ENCODE data around the gene CFAP206. TPM values are rescaled to one million over a fixed set of nuclear protein-coding genes. Genes with fewer than 3 reads are reported as not detected.

Gene CFAP206
- total RNA-seq, 1 experiment from 2014 or later: not detected

DNA sequence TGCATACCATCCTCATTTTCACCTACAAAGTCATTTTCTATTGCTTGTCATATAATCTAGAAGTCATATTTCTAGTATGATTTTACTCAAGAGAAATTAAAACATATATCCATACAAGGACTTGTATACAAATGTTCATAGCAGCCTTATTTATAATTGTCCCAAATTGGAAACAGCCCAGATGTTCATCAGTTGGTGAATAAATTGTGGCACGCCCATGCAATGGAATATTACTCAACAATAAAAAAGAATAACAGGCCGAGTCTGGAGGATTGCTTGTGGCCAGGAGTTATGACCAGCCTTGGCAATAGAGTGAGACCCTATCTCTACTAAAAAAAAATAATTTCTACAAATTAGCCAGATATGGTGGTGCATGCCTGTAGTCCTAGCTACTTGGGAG is 34.4 kb upstream of the CFAP206 start:
- Histone ChIP-seq H3K23ac (ENCODE audit: insufficient read length, low read depth, low read length) (no peak overlapping the region), H3K27ac (ENCODE audit: insufficient read length, low read depth, low read length) (no peak overlapping the region), H4K5ac (ENCODE audit: insufficient read length, low read depth, low read length) (no peak overlapping the region), H3K14ac (ENCODE audit: insufficient read depth, low read length) (no peak overlapping the region), H3T11ph (ENCODE audit: low read length) (no peak overlapping the region), H2BK120ac (ENCODE audit: low read depth, low read length, poor library complexity, severe bottlenecking) (no peak overlapping the region), H3K9ac (ENCODE audit: extremely low read depth, insufficient read length, low read length) (no peak overlapping the region), H2AFZ (ENCODE audit: low read length) (no peak overlapping the region), H4K91ac (ENCODE audit: insufficient read length, low read depth, low read length) (no peak overlapping the region), H2BK5ac (ENCODE audit: insufficient read length, low read length) (no peak overlapping the region), H2BK15ac (ENCODE audit: low read depth, low read length) (no peak overlapping the region), H4K20me1 (ENCODE audit: control insufficient read depth, insufficient read depth, insufficient read length) (no peaks in the 10 kb centered on the region), H3K18ac (ENCODE audit: insufficient read length, low read depth, low read length) (no peak overlapping the region), H3K4me1 (ENCODE audit: insufficient read depth, low read length) (no peaks in the 10 kb centered on the region), H3K56ac (ENCODE audit: insufficient read length, low read depth, low read length) (no peak overlapping the region), H3K4ac (ENCODE audit: low read depth, low read length) (no peak overlapping the region), H3K27me3 (ENCODE audit: insufficient read depth, low read length) (no peaks in the 10 kb centered on the region), H2BK12ac (ENCODE audit: insufficient read length, low read depth, low read length) (no peak overlapping the region), H3K79me1 (ENCODE audit: insufficient read depth, low read depth, low read length, poor library complexity, severe bottlenecking) (no peaks in the 10 kb centered on the region), H2AK5ac (ENCODE audit: insufficient read length, low read length) (no peak overlapping the region), H3K4me2 (ENCODE audit: insufficient read depth, insufficient read length, low read length) (no peak overlapping the region), H3K9me3 (ENCODE audit: control insufficient read depth, low read depth, low read length) (no peaks in the 10 kb centered on the region), H3K23me2 (ENCODE audit: insufficient read length, low read depth, low read length, poor library complexity, severe bottlenecking) (no peaks in the 10 kb centered on the region), H2BK20ac (ENCODE audit: low read depth, low read length, poor library complexity, severe bottlenecking) (no peak overlapping the region), H3K79me2 (ENCODE audit: insufficient read depth, low read length) (no peaks in the 10 kb centered on the region), H4K8ac (replicated peaks; ENCODE audit: insufficient read length, low read depth, low read length) (no peak overlapping the region)
- TF ChIP-seq, protein P1, sequence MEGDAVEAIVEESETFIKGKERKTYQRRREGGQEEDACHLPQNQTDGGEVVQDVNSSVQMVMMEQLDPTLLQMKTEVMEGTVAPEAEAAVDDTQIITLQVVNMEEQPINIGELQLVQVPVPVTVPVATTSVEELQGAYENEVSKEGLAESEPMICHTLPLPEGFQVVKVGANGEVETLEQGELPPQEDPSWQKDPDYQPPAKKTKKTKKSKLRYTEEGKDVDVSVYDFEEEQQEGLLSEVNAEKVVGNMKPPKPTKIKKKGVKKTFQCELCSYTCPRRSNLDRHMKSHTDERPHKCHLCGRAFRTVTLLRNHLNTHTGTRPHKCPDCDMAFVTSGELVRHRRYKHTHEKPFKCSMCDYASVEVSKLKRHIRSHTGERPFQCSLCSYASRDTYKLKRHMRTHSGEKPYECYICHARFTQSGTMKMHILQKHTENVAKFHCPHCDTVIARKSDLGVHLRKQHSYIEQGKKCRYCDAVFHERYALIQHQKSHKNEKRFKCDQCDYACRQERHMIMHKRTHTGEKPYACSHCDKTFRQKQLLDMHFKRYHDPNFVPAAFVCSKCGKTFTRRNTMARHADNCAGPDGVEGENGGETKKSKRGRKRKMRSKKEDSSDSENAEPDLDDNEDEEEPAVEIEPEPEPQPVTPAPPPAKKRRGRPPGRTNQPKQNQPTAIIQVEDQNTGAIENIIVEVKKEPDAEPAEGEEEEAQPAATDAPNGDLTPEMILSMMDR (conservative IDR thresholded peaks at IDR 0.05): no peak
- Mint-ChIP-seq H3K9me3 (peaks cover 22 to 31% of the 10 kb centered on the region in 2 experiments), H3K4me3 (no peak overlapping the region), H3K36me3 (ENCODE audit: insufficient read depth in 1 of 3, low read depth in 3 of 3) (peaks cover 6 to 14% (median 10%) of the 10 kb centered on the region in 3 experiments; a peak in 6 of 7 replicates), H3K4me1 (peaks cover 0 to 1% of the 10 kb centered on the region in 2 experiments; a peak in 2 of 4 replicates), H3K27me3 (ENCODE audit: low read depth) (no peaks in the 10 kb centered on the region), H3K27ac (no peak overlapping the region)
- no peak for DNase-seq
- no CpG with 5 or more reads among the region's 2 CpGs for WGBS (ENCODE audit: extremely low coverage, insufficient read length, low lambda C conversion rate)

Data from H9 (cell line).